Ascending aorta (tissue), 2 donors: ENCODE data around the gene CDC20. TPM values are rescaled to one million over a fixed set of nuclear protein-coding genes. Genes with fewer than 3 reads are reported as not detected.

Source experiments
- DNase-seq, 2 donors: peaks; one replicate each; pipeline ENCODE4 v3.0.0-alpha.2; 2019; ENCODE audit warnings: low spot score in 2 of 2
- H3K27ac ChIP-seq, 2 donors: fragments of 200-600 bp; sonication (generic); one replicate each; pipeline ENCODE4 v1.5.1; 2016 to 2017; ENCODE audit warnings: mild to moderate bottlenecking in 1 of 2
- H3K27me3 ChIP-seq: fragments of 200-600 bp; sonication (generic); one replicate; pipeline ENCODE4 v1.5.1; 2017
- H3K36me3 ChIP-seq, 2 donors: fragments of 200-600 bp; sonication (generic); one replicate each; pipeline ENCODE4 v1.5.1; 2016
- H3K4me1 ChIP-seq, 2 donors: fragments of 200-600 bp; sonication (generic); one replicate each; pipeline ENCODE4 v1.5.1; 2016 to 2017; ENCODE audit warnings: mild to moderate bottlenecking in 1 of 2
- H3K4me3 ChIP-seq, 2 donors: fragments of 200-600 bp; sonication (generic); one replicate each; pipeline ENCODE4 v1.5.1; 2016 to 2017; ENCODE audit warnings: mild to moderate bottlenecking in 1 of 2
- H3K9me3 ChIP-seq, 2 donors: fragments of 200-600 bp; sonication (generic); one replicate each; pipeline ENCODE4 v1.5.1; 2016
- CTCF ChIP-seq, 3 experiments: fragments of 200-600 bp in 2 of 3; fragments of 450-650 bp in 1 of 3; sonication (generic) in 2 of 3; IDR thresholded peaks; one replicate each; pipeline ENCODE4 v1.5.1; 2016 to 2019; ENCODE audit warnings: antibody characterized with exemption in 3 of 3, mild to moderate bottlenecking in 1 of 3, moderate library complexity in 1 of 3
- intact Hi-C: fragments of 100-400 bp; cut with DNase I; formaldehyde crosslinking; loops from one replicate; pipeline ENCODE4 v1.15.1; 2023
- total RNA-seq: library from RNA; depleted of rRNA; stranded (reverse); fragments of >200 nt; gene quantifications from one replicate; pipeline ENCODE4 v1.1.0, GENCODE V29; 2016

CDC20 gene
- total RNA-seq, 1 donor from 2014 or later = not detected

GRCh38 chr1:43370564-43370963 is 11.8 kb downstream of the CDC20 start:
- Histone ChIP-seq H3K9me3 (no peaks in the 10 kb centered on the region), H3K27ac (no peak overlapping the region), H3K27me3 (no peaks in the 10 kb centered on the region), H3K4me3 (no peak overlapping the region), H3K4me1 (peaks cover 12 to 22% of the 10 kb centered on the region in 2 donors), H3K36me3 (no peaks in the 10 kb centered on the region)
- TF ChIP-seq CTCF (IDR thresholded peaks at IDR 0.05) = no peak
- no peak for DNase-seq
- intact Hi-C loops = no loop called here

- intact Hi-C loops = no loop called here
- H3K27ac ChIP-seq = peak overlapping the region; percentile 41 to 54
- H3K9me3 ChIP-seq = no peaks in the 10 kb centered on the region
- no peak overlapping the region for H3K4me3 ChIP-seq
- no peaks in the 10 kb centered on the region for H3K27me3 ChIP-seq
- no peak for TF ChIP-seq CTCF (IDR thresholded peaks at IDR 0.05)
- no peaks in the 10 kb centered on the region for H3K36me3 ChIP-seq
- H3K4me1 ChIP-seq = peaks cover 5 to 10% of the 10 kb centered on the region in 2 donors
- DNase-seq = no peak
Observed at GRCh38 chr1:43372172-43372571, 13.4 kb downstream of the CDC20 start.

DNA sequence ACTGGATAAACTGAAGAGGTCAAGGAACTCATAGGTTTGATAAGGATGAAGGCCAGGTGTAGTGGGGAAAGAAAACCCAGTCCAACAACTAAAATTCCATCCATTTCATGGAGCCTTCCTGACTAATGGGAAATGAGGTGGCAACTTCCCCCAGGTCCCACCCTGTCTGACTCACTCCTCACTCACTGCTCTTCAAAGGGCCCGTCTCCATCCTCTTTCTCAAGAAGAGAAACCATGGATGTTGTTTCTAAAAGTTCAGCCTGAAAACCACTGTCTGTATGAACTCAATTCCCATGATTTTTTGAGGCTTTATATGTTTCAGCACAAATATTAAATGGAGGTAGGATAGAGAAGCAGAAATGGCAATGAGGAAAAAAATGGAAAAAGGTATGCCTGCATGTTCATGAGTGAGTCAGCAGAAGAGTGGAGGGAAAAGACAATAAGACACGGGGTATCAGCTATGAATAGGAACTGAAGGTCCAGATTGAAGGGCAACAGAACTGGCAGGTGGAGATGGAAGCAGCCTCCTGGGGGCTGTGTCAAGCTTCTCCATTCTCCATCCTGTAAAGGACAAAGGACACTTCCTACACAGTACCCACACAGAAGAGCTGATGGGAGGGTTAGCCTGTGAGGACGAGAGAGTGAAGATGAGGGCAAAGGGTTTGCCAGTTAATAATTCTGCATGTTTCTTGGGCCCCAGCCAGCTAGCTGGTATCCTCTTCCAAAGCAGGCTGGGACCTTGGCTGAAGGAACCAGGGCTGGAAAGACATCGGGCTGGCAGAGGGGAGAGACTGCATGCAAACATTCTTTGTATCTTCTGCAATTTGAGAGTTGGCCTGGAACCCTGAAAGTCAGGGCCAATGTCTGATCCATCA is 14.5 kb downstream of the CDC20 start:
- Histone ChIP-seq H3K4me1 (peaks cover 5 to 10% of the 10 kb centered on the region in 2 donors), H3K27ac (peak overlapping the region; percentile 41 to 54), H3K4me3 (no peak overlapping the region), H3K9me3 (no peaks in the 10 kb centered on the region), H3K36me3 (peaks cover 0 to 4% of the 10 kb centered on the region in 2 donors), H3K27me3 (no peaks in the 10 kb centered on the region)
- no peak for TF ChIP-seq CTCF (IDR thresholded peaks at IDR 0.05)
- no peak for DNase-seq
- intact Hi-C loops = no loop called here

DNA sequence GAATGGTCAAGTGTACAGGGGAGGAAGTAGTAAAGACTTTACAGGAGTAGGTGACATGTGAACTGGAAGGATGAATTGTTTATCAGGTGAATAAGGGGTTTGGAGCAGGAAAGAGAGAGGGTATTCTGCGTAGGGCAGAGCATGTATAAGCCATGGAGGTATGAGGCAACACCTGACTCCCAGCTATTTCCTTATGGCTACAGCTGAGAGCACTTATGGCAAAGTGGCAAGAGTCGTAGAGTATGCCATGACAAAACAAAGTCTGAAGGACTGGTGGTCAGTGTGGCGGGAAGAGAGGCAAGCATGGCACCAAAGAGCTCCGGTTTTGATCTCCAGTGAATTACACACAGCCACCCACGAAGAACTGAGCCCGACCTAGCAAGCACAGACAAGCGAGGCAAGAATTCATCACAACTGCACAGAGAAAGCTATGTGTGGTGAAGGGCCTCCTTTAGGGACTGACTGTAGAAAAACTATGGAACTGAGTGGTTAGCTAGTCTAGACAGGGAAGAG is 18.0 kb downstream of the CDC20 start:
- DNase-seq = no peak
- no peak overlapping the region for H3K4me3 ChIP-seq
- intact Hi-C loops = no loop called here
- H3K4me1 ChIP-seq = no peaks in the 10 kb centered on the region
- H3K9me3 ChIP-seq = no peaks in the 10 kb centered on the region
- H3K27ac ChIP-seq = no peak overlapping the region
- no peak for TF ChIP-seq CTCF (IDR thresholded peaks at IDR 0.05)
- peaks cover 0 to 13% of the 10 kb centered on the region in 2 donors for H3K36me3 ChIP-seq
- no peaks in the 10 kb centered on the region for H3K27me3 ChIP-seq

GRCh38 chr1:43377831-43378230 is 19.1 kb downstream of the CDC20 start:
- DNase-seq = no peak
- Histone ChIP-seq H3K27ac (no peak overlapping the region), H3K27me3 (no peaks in the 10 kb centered on the region), H3K4me1 (no peaks in the 10 kb centered on the region), H3K9me3 (no peaks in the 10 kb centered on the region), H3K4me3 (no peak overlapping the region), H3K36me3 (peaks cover 0 to 23% of the 10 kb centered on the region in 2 donors)
- intact Hi-C loops = no loop called here
- TF ChIP-seq CTCF (IDR thresholded peaks at IDR 0.05) = no peak
